ENCODE results near the gene GALNT2.

- no peak for TF ChIP-seq TCF12 (IDR thresholded peaks at IDR 0.05; ENCODE audit: low read depth, low read length)
- TF ChIP-seq SKIL (IDR thresholded peaks at IDR 0.05; ENCODE audit: low read depth, poor library complexity, severe bottlenecking), result no peak
- no peak for TF ChIP-seq CREB1 (IDR thresholded peaks at IDR 0.05; ENCODE audit: low read depth)
- TF ChIP-seq GABPA (IDR thresholded peaks at IDR 0.05; ENCODE audit: low read depth), result no peak
- no peak for TF ChIP-seq REST (IDR thresholded peaks at IDR 0.05; ENCODE audit: low read depth, low read length)
- TF ChIP-seq DPF2 (IDR thresholded peaks at IDR 0.05), result no peak
- TF ChIP-seq POLR2AphosphoS5 (IDR thresholded peaks at IDR 0.05; ENCODE audit: low read length), result no peak
- TF ChIP-seq NR2C1 (IDR thresholded peaks at IDR 0.05), result no peak
- no peak for TF ChIP-seq ZNF274 (IDR thresholded peaks at IDR 0.05; ENCODE audit: insufficient read depth, insufficient read length)
- TF ChIP-seq, protein P1, sequence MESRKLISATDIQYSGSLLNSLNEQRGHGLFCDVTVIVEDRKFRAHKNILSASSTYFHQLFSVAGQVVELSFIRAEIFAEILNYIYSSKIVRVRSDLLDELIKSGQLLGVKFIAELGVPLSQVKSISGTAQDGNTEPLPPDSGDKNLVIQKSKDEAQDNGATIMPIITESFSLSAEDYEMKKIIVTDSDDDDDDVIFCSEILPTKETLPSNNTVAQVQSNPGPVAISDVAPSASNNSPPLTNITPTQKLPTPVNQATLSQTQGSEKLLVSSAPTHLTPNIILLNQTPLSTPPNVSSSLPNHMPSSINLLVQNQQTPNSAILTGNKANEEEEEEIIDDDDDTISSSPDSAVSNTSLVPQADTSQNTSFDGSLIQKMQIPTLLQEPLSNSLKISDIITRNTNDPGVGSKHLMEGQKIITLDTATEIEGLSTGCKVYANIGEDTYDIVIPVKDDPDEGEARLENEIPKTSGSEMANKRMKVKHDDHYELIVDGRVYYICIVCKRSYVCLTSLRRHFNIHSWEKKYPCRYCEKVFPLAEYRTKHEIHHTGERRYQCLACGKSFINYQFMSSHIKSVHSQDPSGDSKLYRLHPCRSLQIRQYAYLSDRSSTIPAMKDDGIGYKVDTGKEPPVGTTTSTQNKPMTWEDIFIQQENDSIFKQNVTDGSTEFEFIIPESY (IDR thresholded peaks at IDR 0.05), result no peak
- no peak for TF ChIP-seq ATF7 (IDR thresholded peaks at IDR 0.05; ENCODE audit: low read depth)
- TF ChIP-seq, protein P2, sequence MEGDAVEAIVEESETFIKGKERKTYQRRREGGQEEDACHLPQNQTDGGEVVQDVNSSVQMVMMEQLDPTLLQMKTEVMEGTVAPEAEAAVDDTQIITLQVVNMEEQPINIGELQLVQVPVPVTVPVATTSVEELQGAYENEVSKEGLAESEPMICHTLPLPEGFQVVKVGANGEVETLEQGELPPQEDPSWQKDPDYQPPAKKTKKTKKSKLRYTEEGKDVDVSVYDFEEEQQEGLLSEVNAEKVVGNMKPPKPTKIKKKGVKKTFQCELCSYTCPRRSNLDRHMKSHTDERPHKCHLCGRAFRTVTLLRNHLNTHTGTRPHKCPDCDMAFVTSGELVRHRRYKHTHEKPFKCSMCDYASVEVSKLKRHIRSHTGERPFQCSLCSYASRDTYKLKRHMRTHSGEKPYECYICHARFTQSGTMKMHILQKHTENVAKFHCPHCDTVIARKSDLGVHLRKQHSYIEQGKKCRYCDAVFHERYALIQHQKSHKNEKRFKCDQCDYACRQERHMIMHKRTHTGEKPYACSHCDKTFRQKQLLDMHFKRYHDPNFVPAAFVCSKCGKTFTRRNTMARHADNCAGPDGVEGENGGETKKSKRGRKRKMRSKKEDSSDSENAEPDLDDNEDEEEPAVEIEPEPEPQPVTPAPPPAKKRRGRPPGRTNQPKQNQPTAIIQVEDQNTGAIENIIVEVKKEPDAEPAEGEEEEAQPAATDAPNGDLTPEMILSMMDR (IDR thresholded peaks at IDR 0.05 in 2 of 3, conservative IDR thresholded peaks at IDR 0.05 in 1 of 3; ENCODE audit: control insufficient read depth in 2 of 3, extremely low read depth in 1 of 3, insufficient read depth in 1 of 3, low read depth in 3 of 3, low read length in 3 of 3), result no peak
- TF ChIP-seq JUNB (IDR thresholded peaks at IDR 0.05), result no peak
- TF ChIP-seq POU2F2 (IDR thresholded peaks at IDR 0.05; ENCODE audit: borderline replicate concordance, low read depth, low read length), result no peak
Observed at GRCh38 chr1:230127105-230128054, 60.3 kb downstream of the GALNT2 start.
